HepG2 (cell line): ENCODE measurements around the gene RPL23. TPM values are rescaled to one million over a fixed set of nuclear protein-coding genes. Genes with fewer than 3 reads are reported as not detected.

Experiments used
- AHR ChIP-seq: IDR thresholded peaks from 2 replicates; pipeline ENCODE4 v1.6.1; 2018; ENCODE audit warnings: missing genetic modification reagents, missing compliant biosample characterization
- ASH2L ChIP-seq: fragments of 300-600, 200-600 bp; sonication (generic); IDR thresholded peaks from 2 replicates; pipeline ENCODE4 v1.7.0; 2017; ENCODE audit warnings: low read depth, mild to moderate bottlenecking, moderate library complexity, mixed read lengths, low read length; ENCODE audit not compliant: insufficient read length
- NR2F6 ChIP-seq, 2 experiments: IDR thresholded peaks; 2 replicates each; pipeline ENCODE4 v1.6.1; 2016; ENCODE audit warnings: antibody characterized with exemption in 1 of 2, mild to moderate bottlenecking in 1 of 2
- PCBP1 ChIP-seq: fragments of 200-400 bp; formaldehyde crosslinking; IDR thresholded peaks from 2 replicates; pipeline ENCODE4 v1.6.1; 2017; ENCODE audit warnings: mild to moderate bottlenecking, low read depth, low read length, borderline replicate concordance
- RBAK ChIP-seq: sonication (generic); formaldehyde crosslinking; IDR thresholded peaks from 2 replicates; pipeline ENCODE4 v1.5.1; 2020; ENCODE audit warnings: mild to moderate bottlenecking, missing genetic modification reagents
- SALL1 ChIP-seq: sonication (generic); formaldehyde crosslinking; IDR thresholded peaks from 2 replicates; pipeline ENCODE4 v1.8.0; 2022; ENCODE audit warnings: mild to moderate bottlenecking, missing genetic modification reagents
- SMYD3 ChIP-seq: sonication (generic); formaldehyde crosslinking; IDR thresholded peaks from 2 replicates; pipeline ENCODE4 v1.8.1; 2023; ENCODE audit warnings: mild to moderate bottlenecking, missing genetic modification reagents
- SP2 ChIP-seq: sonication (generic); formaldehyde crosslinking; IDR thresholded peaks from 2 replicates; pipeline ENCODE4 v1.5.1; 2020; ENCODE audit warnings: mild to moderate bottlenecking, missing genetic modification reagents
- THAP11 ChIP-seq: IDR thresholded peaks from 2 replicates; pipeline ENCODE4 v1.6.1; 2016; ENCODE audit warnings: missing biosample characterization, missing genetic modification reagents
- ZNF207 ChIP-seq: fragments of 450-650 bp; IDR thresholded peaks from 2 replicates; pipeline ENCODE4 v1.6.1; 2016; ENCODE audit warnings: antibody characterized with exemption, borderline replicate concordance
- ZNF749 ChIP-seq: sonication (generic); formaldehyde crosslinking; IDR thresholded peaks from 2 replicates; pipeline ENCODE4 v1.8.0; 2022; ENCODE audit warnings: mild to moderate bottlenecking, missing genetic modification reagents, moderate library complexity, borderline replicate concordance
- ZNF788 ChIP-seq: sonication (generic); formaldehyde crosslinking; IDR thresholded peaks from 2 replicates; pipeline ENCODE4 v1.5.0; 2020; ENCODE audit warnings: mild to moderate bottlenecking, missing genetic modification reagents, borderline replicate concordance
- polyA plus RNA-seq, 8 experiments: library from polyadenylated mRNA; depleted of rRNA in 3 of 8; stranded (reverse) in 7 of 8; unstranded in 1 of 8; fragments of >200 nt; fragmentation: Illumina TruSeq in 4 of 8; extraction: Trizol in 4 of 8; gene quantifications; 2 replicates each; pipeline versions ENCODE4 v1.2.1 to v1.2.3, GENCODE V29; 2011 to 2016; ENCODE audit warnings: low read depth in 4 of 8, missing spikeins in 1 of 8, mixed read lengths in 1 of 8; ENCODE audit not compliant: insufficient read depth in 1 of 8
- total RNA-seq, 5 experiments: library from RNA; depleted of rRNA; stranded (reverse); fragments of >200 nt; fragmentation: Illumina TruSeq; extraction: Trizol; gene quantifications; 2 replicates each; pipeline ENCODE4 v1.2.3, GENCODE V29; 2016; ENCODE audit warnings: low read depth in 1 of 5
- TF ChIP-seq, protein P1 (sequence below): sonication (generic); formaldehyde crosslinking; IDR thresholded peaks from 2 replicates; pipeline ENCODE4 v1.5.0; 2020; ENCODE audit warnings: missing genetic modification reagents
- TF ChIP-seq, protein P2 (sequence below), 2 experiments: fragments of 450-650 bp in 1 of 2; sonication (generic) in 1 of 2; formaldehyde crosslinking; IDR thresholded peaks; 2 replicates each; pipeline versions ENCODE4 v1.5.0 to v1.8.0; 2020 to 2022; ENCODE audit warnings: mild to moderate bottlenecking in 1 of 2, missing genetic modification reagents in 1 of 2
- TF ChIP-seq, protein P3 (sequence below): sonication (generic); formaldehyde crosslinking; IDR thresholded peaks from 2 replicates; pipeline ENCODE4 v1.8.0; 2022; ENCODE audit warnings: missing genetic modification reagents, mild to moderate bottlenecking, inconsistent platforms, borderline replicate concordance
- TF ChIP-seq, protein P4 (sequence below): sonication (generic); formaldehyde crosslinking; IDR thresholded peaks from 2 replicates; pipeline ENCODE4 v1.4.0; 2020; ENCODE audit warnings: missing genetic modification reagents
- TF ChIP-seq, protein P5 (sequence below): sonication (generic); formaldehyde crosslinking; IDR thresholded peaks from 2 replicates; pipeline ENCODE4 v1.4.0; 2020; ENCODE audit warnings: missing genetic modification reagents
- TF ChIP-seq, protein P6 (sequence below): sonication (generic); formaldehyde crosslinking; conservative IDR thresholded peaks from 2 replicates; pipeline ENCODE4 v1.4.0; 2020; ENCODE audit warnings: missing genetic modification reagents

RPL23 gene
- total and polyA plus RNA-seq, 2 of the 13 experiments (the other 11 are each of a cell fraction or from before 2014, with no cell fraction given) = 2,790 to 4,860 TPM

- TF ChIP-seq, protein P1, sequence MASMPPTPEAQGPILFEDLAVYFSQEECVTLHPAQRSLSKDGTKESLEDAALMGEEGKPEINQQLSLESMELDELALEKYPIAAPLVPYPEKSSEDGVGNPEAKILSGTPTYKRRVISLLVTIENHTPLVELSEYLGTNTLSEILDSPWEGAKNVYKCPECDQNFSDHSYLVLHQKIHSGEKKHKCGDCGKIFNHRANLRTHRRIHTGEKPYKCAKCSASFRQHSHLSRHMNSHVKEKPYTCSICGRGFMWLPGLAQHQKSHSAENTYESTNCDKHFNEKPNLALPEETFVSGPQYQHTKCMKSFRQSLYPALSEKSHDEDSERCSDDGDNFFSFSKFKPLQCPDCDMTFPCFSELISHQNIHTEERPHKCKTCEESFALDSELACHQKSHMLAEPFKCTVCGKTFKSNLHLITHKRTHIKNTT (CRISPR knock-in tag) = no peak
- TF ChIP-seq PCBP1 (0 out of 2 replicates have a peak, but pooled peaks have one; percentile 14), THAP11 (CRISPR knock-in tag) (peak; percentile 69), SP2 (CRISPR knock-in tag) (no peak), ASH2L (peak; percentile 92), AHR (CRISPR knock-in tag) (0 out of 2 replicates have a peak, but pooled peaks have one; percentile 19), RBAK (CRISPR knock-in tag) (no peak), ZNF788 (peak; percentile 38; the same call in 1 of the 2 replicates), SALL1 (CRISPR knock-in tag) (no peak; the same call in 1 of the 2 replicates), SMYD3 (CRISPR knock-in tag) (no peak), ZNF207 (no peak), ZNF749 (CRISPR knock-in tag) (no peak), NR2F6 (IDR thresholded peaks at IDR 0.05) (peak; percentile 73), NR2F6 (CRISPR knock-in tag; IDR thresholded peaks at IDR 0.05) (peak; percentile 26; the same call in 1 of the 2 replicates)
- TF ChIP-seq, protein P2, sequence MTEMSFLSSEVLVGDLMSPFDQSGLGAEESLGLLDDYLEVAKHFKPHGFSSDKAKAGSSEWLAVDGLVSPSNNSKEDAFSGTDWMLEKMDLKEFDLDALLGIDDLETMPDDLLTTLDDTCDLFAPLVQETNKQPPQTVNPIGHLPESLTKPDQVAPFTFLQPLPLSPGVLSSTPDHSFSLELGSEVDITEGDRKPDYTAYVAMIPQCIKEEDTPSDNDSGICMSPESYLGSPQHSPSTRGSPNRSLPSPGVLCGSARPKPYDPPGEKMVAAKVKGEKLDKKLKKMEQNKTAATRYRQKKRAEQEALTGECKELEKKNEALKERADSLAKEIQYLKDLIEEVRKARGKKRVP (CRISPR knock-in tag; IDR thresholded peaks at IDR 0.05) = peak in 1 of 2 experiments; percentile 57; a peak in 1 of 4 replicates
- TF ChIP-seq, protein P3, sequence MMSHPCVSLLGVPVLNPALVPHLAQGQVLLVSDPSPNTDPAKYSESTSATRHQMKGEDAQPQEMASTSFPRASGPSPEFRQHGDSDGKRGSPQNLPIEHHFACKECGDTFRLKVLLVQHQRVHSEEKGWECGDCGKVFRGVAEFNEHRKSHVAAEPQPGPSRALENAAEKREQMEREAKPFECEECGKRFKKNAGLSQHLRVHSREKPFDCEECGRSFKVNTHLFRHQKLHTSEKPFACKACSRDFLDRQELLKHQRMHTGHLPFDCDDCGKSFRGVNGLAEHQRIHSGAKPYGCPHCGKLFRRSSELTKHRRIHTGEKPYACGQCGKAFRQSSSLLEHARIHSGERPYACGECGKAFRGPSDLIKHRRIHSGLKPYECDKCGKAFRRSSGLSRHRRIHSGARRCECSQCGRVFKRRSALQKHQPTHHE (CRISPR knock-in tag) = no peak; the same call in 1 of the 2 replicates
- TF ChIP-seq, protein P4, sequence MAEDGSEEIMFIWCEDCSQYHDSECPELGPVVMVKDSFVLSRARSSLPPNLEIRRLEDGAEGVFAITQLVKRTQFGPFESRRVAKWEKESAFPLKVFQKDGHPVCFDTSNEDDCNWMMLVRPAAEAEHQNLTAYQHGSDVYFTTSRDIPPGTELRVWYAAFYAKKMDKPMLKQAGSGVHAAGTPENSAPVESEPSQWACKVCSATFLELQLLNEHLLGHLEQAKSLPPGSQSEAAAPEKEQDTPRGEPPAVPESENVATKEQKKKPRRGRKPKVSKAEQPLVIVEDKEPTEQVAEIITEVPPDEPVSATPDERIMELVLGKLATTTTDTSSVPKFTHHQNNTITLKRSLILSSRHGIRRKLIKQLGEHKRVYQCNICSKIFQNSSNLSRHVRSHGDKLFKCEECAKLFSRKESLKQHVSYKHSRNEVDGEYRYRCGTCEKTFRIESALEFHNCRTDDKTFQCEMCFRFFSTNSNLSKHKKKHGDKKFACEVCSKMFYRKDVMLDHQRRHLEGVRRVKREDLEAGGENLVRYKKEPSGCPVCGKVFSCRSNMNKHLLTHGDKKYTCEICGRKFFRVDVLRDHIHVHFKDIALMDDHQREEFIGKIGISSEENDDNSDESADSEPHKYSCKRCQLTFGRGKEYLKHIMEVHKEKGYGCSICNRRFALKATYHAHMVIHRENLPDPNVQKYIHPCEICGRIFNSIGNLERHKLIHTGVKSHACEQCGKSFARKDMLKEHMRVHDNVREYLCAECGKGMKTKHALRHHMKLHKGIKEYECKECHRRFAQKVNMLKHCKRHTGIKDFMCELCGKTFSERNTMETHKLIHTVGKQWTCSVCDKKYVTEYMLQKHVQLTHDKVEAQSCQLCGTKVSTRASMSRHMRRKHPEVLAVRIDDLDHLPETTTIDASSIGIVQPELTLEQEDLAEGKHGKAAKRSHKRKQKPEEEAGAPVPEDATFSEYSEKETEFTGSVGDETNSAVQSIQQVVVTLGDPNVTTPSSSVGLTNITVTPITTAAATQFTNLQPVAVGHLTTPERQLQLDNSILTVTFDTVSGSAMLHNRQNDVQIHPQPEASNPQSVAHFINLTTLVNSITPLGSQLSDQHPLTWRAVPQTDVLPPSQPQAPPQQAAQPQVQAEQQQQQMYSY (CRISPR knock-in tag) = peak; percentile 33; the same call in 1 of the 2 replicates
- TF ChIP-seq, protein P5, sequence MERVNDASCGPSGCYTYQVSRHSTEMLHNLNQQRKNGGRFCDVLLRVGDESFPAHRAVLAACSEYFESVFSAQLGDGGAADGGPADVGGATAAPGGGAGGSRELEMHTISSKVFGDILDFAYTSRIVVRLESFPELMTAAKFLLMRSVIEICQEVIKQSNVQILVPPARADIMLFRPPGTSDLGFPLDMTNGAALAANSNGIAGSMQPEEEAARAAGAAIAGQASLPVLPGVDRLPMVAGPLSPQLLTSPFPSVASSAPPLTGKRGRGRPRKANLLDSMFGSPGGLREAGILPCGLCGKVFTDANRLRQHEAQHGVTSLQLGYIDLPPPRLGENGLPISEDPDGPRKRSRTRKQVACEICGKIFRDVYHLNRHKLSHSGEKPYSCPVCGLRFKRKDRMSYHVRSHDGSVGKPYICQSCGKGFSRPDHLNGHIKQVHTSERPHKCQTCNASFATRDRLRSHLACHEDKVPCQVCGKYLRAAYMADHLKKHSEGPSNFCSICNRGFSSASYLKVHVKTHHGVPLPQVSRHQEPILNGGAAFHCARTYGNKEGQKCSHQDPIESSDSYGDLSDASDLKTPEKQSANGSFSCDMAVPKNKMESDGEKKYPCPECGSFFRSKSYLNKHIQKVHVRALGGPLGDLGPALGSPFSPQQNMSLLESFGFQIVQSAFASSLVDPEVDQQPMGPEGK (CRISPR knock-in tag) = peak; percentile 39
- TF ChIP-seq, protein P6, sequence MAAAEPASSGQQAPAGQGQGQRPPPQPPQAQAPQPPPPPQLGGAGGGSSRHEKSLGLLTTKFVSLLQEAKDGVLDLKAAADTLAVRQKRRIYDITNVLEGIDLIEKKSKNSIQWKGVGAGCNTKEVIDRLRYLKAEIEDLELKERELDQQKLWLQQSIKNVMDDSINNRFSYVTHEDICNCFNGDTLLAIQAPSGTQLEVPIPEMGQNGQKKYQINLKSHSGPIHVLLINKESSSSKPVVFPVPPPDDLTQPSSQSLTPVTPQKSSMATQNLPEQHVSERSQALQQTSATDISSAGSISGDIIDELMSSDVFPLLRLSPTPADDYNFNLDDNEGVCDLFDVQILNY (CRISPR knock-in tag) = no peak
These were observed 15.4 kb upstream of the RPL23 start (continued) for GRCh38 chr17:38868817-38869525.
